Vagina (tissue), 2 donors: ENCODE results near the gene PROZ. TPM values are rescaled to one million over a fixed set of nuclear protein-coding genes. Genes with fewer than 3 reads are reported as not detected.

Experiments
- DNase-seq, 2 donors: peaks; one replicate each; pipeline ENCODE4 v3.0.0-alpha.2; 2017; ENCODE audit errors: extremely low spot score in 2 of 2
- H3K27ac ChIP-seq: fragments of 200-600 bp; sonication (generic); one replicate; pipeline ENCODE4 v1.5.1; 2019
- H3K27me3 ChIP-seq: fragments of 200-600 bp; sonication (generic); one replicate; pipeline ENCODE4 v1.5.1; 2019
- H3K36me3 ChIP-seq, 2 donors: fragments of 200-600 bp; sonication (generic); one replicate each; pipeline ENCODE4 v1.5.1; 2017 to 2019
- H3K4me1 ChIP-seq: fragments of 200-600 bp; sonication (generic); one replicate; pipeline ENCODE4 v1.5.1; 2019
- H3K4me3 ChIP-seq, 2 donors: fragments of 200-600 bp; sonication (generic); 1 replicate in 1 of 2; 2 replicates in 1 of 2; pipeline ENCODE4 v1.5.1; 2016 to 2019
- H3K9me3 ChIP-seq: fragments of 200-600 bp; sonication (generic); one replicate; pipeline ENCODE4 v1.5.1; 2019
- CTCF ChIP-seq, 3 experiments: fragments of 450-650 bp in 2 of 3; fragments of 200-600 bp in 1 of 3; sonication (generic) in 1 of 3; IDR thresholded peaks; one replicate each; pipeline ENCODE4 v1.5.1; 2017 to 2019; ENCODE audit warnings: antibody characterized with exemption in 3 of 3, mild to moderate bottlenecking in 2 of 3, moderate library complexity in 2 of 3
- POLR2A ChIP-seq, 2 donors: fragments of 450-650 bp; IDR thresholded peaks; one replicate each; pipeline ENCODE4 v1.6.1; 2017; ENCODE audit warnings: antibody characterized with exemption in 2 of 2, mild to moderate bottlenecking in 2 of 2, moderate library complexity in 2 of 2
- POLR2AphosphoS5 ChIP-seq, 2 donors: sonication (generic); formaldehyde crosslinking; IDR thresholded peaks; one replicate each; pipeline ENCODE4 v1.9.0; 2017; ENCODE audit warnings: antibody characterized with exemption in 2 of 2, mild to moderate bottlenecking in 2 of 2, low read depth in 1 of 2; ENCODE audit not compliant: insufficient read depth in 1 of 2
- intact Hi-C: fragments of 100-400 bp; cut with DNase I; formaldehyde crosslinking; loops from one replicate; pipeline ENCODE4 v1.15.1; 2023
- total RNA-seq: library from RNA; depleted of rRNA; stranded (reverse); fragments of >200 nt; gene quantifications from one replicate; pipeline ENCODE4 v1.2.3, GENCODE V29; 2016

PROZ gene
- total RNA-seq, 1 donor from 2014 or later: not detected

GRCh38 chr13:113207460-113207859 lies 49.0 kb downstream of the PROZ start:
- Histone ChIP-seq H3K4me3 (peak overlapping the region; percentile 78 to 98), H3K27me3 (no peaks in the 10 kb centered on the region), H3K4me1 (peaks cover 72% of the 10 kb centered on the region), H3K9me3 (no peaks in the 10 kb centered on the region), H3K27ac (peak overlapping the region; percentile 99), H3K36me3 (peaks cover 0 to 6% of the 10 kb centered on the region in 2 donors)
- intact Hi-C loops: loop anchor here (10.0 kb wide), 1 partner anchor 87 kb away; the partner anchor contains the start of gene LAMP1
- no peak for TF ChIP-seq POLR2AphosphoS5 (IDR thresholded peaks at IDR 0.05; ENCODE audit: insufficient read depth in 1 of 2, low read depth in 1 of 2)
- TF ChIP-seq CTCF (IDR thresholded peaks at IDR 0.05): no peak
- TF ChIP-seq POLR2A (IDR thresholded peaks at IDR 0.05): no peak
- no peak for DNase-seq

GRCh38 chr13:113207890-113208420 lies 49.5 kb downstream of the PROZ start:
- Histone ChIP-seq H3K4me3 (peak overlapping the region; percentile 78 to 98), H3K27me3 (no peaks in the 10 kb centered on the region), H3K9me3 (no peaks in the 10 kb centered on the region), H3K27ac (peak overlapping the region; percentile 99), H3K4me1 (peaks cover 77% of the 10 kb centered on the region), H3K36me3 (peaks cover 0 to 9% of the 10 kb centered on the region in 2 donors)
- intact Hi-C loops: loop anchor here (10.0 kb wide), 1 partner anchor 87 kb away; the partner anchor contains the start of gene LAMP1
- TF ChIP-seq POLR2A (IDR thresholded peaks at IDR 0.05) (no peak), CTCF (IDR thresholded peaks at IDR 0.05) (no peak), POLR2AphosphoS5 (IDR thresholded peaks at IDR 0.05; ENCODE audit: insufficient read depth in 1 of 2, low read depth in 1 of 2) (no peak)
- DNase-seq: no peak

GRCh38 chr13:113208421-113209335 lies 50.2 kb downstream of the PROZ start, which contains the start of gene PCID2:
Gene PCID2, minus strand, starts transcription at chr13:113208669. Its CDS starts 35 bp downstream, at chr13:113208634.
- H3K36me3 ChIP-seq: peaks cover 0 to 9% of the 10 kb centered on the region in 2 donors
- no peaks in the 10 kb centered on the region for H3K27me3 ChIP-seq
- no peaks in the 10 kb centered on the region for H3K9me3 ChIP-seq
- intact Hi-C loops: loop anchor here (10.0 kb wide), 1 partner anchor 86 kb away; the partner anchor contains the start of gene LAMP1
- TF ChIP-seq CTCF (IDR thresholded peaks at IDR 0.05): no peak
- peak; percentile 83 to 92 for TF ChIP-seq POLR2AphosphoS5 (IDR thresholded peaks at IDR 0.05; ENCODE audit: insufficient read depth in 1 of 2, low read depth in 1 of 2)
- TF ChIP-seq POLR2A (IDR thresholded peaks at IDR 0.05): peak in 1 of 2 donors; percentile 65
- peak within 1 kb of the TSS; percentile 99 for H3K27ac ChIP-seq
- peak within 1 kb of the TSS; percentile 78 to 98 for H3K4me3 ChIP-seq
- DNase-seq: no peak
- peaks cover 77% of the 10 kb centered on the region for H3K4me1 ChIP-seq

GRCh38 chr13:113209336-113209758 lies 50.9 kb downstream of the PROZ start, which contains the start of gene CUL4A:
Gene CUL4A, plus strand, starts transcription at chr13:113209613. Its CDS starts 15 bp downstream, at chr13:113209628.
- peaks cover 0 to 9% of the 10 kb centered on the region in 2 donors for H3K36me3 ChIP-seq
- H3K27me3 ChIP-seq: no peaks in the 10 kb centered on the region
- peak within 1 kb of the TSS; percentile 78 to 98 for H3K4me3 ChIP-seq
- H3K9me3 ChIP-seq: no peaks in the 10 kb centered on the region
- no peak for TF ChIP-seq POLR2A (IDR thresholded peaks at IDR 0.05)
- peaks cover 77% of the 10 kb centered on the region for H3K4me1 ChIP-seq
- DNase-seq: no peak
- peak within 1 kb of the TSS; percentile 99 for H3K27ac ChIP-seq
- intact Hi-C loops: loop anchor here (10.0 kb wide), 1 partner anchor 85 kb away; the partner anchor contains the start of gene LAMP1

GRCh38 chr13:113209759-113210421 lies 51.4 kb downstream of the PROZ start:
- peak overlapping the region; percentile 99 for H3K27ac ChIP-seq
- intact Hi-C loops: loop anchor here (10.0 kb wide), 1 partner anchor 85 kb away; the partner anchor contains the start of gene LAMP1
- no peak for DNase-seq
- peaks cover 0 to 9% of the 10 kb centered on the region in 2 donors for H3K36me3 ChIP-seq
- H3K4me3 ChIP-seq: peak overlapping the region; percentile 78 to 98
- H3K9me3 ChIP-seq: no peaks in the 10 kb centered on the region
- H3K4me1 ChIP-seq: peaks cover 77% of the 10 kb centered on the region
- no peak for TF ChIP-seq POLR2A (IDR thresholded peaks at IDR 0.05)
- no peak for TF ChIP-seq CTCF (IDR thresholded peaks at IDR 0.05)
- TF ChIP-seq POLR2AphosphoS5 (IDR thresholded peaks at IDR 0.05; ENCODE audit: insufficient read depth in 1 of 2, low read depth in 1 of 2): no peak
- H3K27me3 ChIP-seq: no peaks in the 10 kb centered on the region
